ENCODE measurements around the gene RFX8. TPM values are rescaled to one million over a fixed set of nuclear protein-coding genes. Genes with fewer than 3 reads are reported as not detected.
A peak's percentile ranks its signal among the peaks of the same experiment; 100 is the strongest.
"Not testable (repeated sequence)": the region's sequence is repeated elsewhere in the genome, so short reads cannot be mapped to it uniquely, and the experiment has no call there.

Gene RFX8
- total RNA-seq, 2 experiments from 2014 or later, result 0.90 to 1.0 TPM

GRCh38 chr2:101463911-101464641 is 10.8 kb downstream of the RFX8 start:
- no peak for DNase-seq
- intact Hi-C loops (cut with micrococcal nuclease), result no loop called here
- Mint-ChIP-seq H3K4me3 (no peak overlapping the region), H3K27ac (no peak overlapping the region), H3K27me3 (no peaks in the 10 kb centered on the region), H3K4me1 (ENCODE audit: low read depth) (no peaks in the 10 kb centered on the region), H3K36me3 (no peaks in the 10 kb centered on the region), H3K9me3 (no peaks in the 10 kb centered on the region)
- POLR2A ChIA-PET, result no interaction called here
- CTCF ChIA-PET, result no interaction called here

GRCh38 chr2:101463421-101463820 is 11.5 kb downstream of the RFX8 start:
- Mint-ChIP-seq H3K4me3 (no peak overlapping the region), H3K9me3 (no peaks in the 10 kb centered on the region), H3K27me3 (no peaks in the 10 kb centered on the region), H3K4me1 (ENCODE audit: low read depth) (no peaks in the 10 kb centered on the region), H3K36me3 (no peaks in the 10 kb centered on the region), H3K27ac (no peak overlapping the region)
- intact Hi-C loops (cut with micrococcal nuclease), result no loop called here
- ChIA-PET CTCF (no interaction called here), POLR2A (no interaction called here)
- DNase-seq, result no peak

- Mint-ChIP-seq H3K4me3 (no peak overlapping the region), H3K27ac (no peak overlapping the region), H3K36me3 (no peaks in the 10 kb centered on the region), H3K4me1 (ENCODE audit: low read depth) (no peaks in the 10 kb centered on the region), H3K27me3 (no peaks in the 10 kb centered on the region), H3K9me3 (no peaks in the 10 kb centered on the region)
- intact Hi-C loops (cut with micrococcal nuclease), result no loop called here
- ChIA-PET CTCF (interaction anchor here (0.6 kb wide), 1 partner anchor 86 kb away, joined by 3 read pairs; no protein-coding TSS in a partner anchor), POLR2A (no interaction called here)
- DNase-seq, result no peak
These were observed 13.5 kb downstream of the RFX8 start for GRCh38 chr2:101461381-101461780.

GRCh38 chr2:101454408-101454807 is 20.5 kb downstream of the RFX8 start:
- H3K9me3 Mint-ChIP-seq; H3K4me1 Mint-ChIP-seq (ENCODE audit: low read depth); intact Hi-C loops (cut with micrococcal nuclease); H3K27me3 Mint-ChIP-seq; DNase-seq; CTCF ChIA-PET; H3K36me3 Mint-ChIP-seq; POLR2A ChIA-PET; H3K4me3 Mint-ChIP-seq; H3K27ac Mint-ChIP-seq: not testable (repeated sequence)

- Mint-ChIP-seq H3K27ac (no peak overlapping the region), H3K36me3 (no peaks in the 10 kb centered on the region), H3K9me3 (peaks cover 7% of the 10 kb centered on the region), H3K4me1 (ENCODE audit: low read depth) (peaks cover 7% of the 10 kb centered on the region), H3K27me3 (no peaks in the 10 kb centered on the region), H3K4me3 (no peak overlapping the region)
- POLR2A ChIA-PET, result no interaction called here
- no peak for DNase-seq
- CTCF ChIA-PET, result interaction anchor here (0.7 kb wide), 1 partner anchor 12 kb away, joined by 3 read pairs; no protein-coding TSS in a partner anchor
- intact Hi-C loops (cut with micrococcal nuclease), result no loop called here
These were observed 23.9 kb downstream of the RFX8 start for GRCh38 chr2:101450965-101451364.

- H3K27ac Mint-ChIP-seq, result no peak overlapping the region
- H3K9me3 Mint-ChIP-seq, result peaks cover 7% of the 10 kb centered on the region
- peaks cover 2% of the 10 kb centered on the region for H3K36me3 Mint-ChIP-seq
- no peak overlapping the region for H3K4me3 Mint-ChIP-seq
- no peaks in the 10 kb centered on the region for H3K27me3 Mint-ChIP-seq
- peaks cover 17% of the 10 kb centered on the region for H3K4me1 Mint-ChIP-seq (ENCODE audit: low read depth)
- POLR2A ChIA-PET, result no interaction called here
- CTCF ChIA-PET, result interaction anchor here (1.4 kb wide), 1 partner anchor 28 kb away, joined by 3 read pairs; no protein-coding TSS in a partner anchor
- intact Hi-C loops (cut with micrococcal nuclease), result no loop called here
- no peak for DNase-seq
These were observed 28.0 kb downstream of the RFX8 start for GRCh38 chr2:101446869-101447268.

GRCh38 chr2:101442667-101443061 is 32.2 kb downstream of the RFX8 start:
- H3K9me3 Mint-ChIP-seq, result peaks cover 7% of the 10 kb centered on the region
- peaks cover 23% of the 10 kb centered on the region for H3K4me1 Mint-ChIP-seq (ENCODE audit: low read depth)

GRCh38 chr2:101442042-101442666 is 32.8 kb downstream of the RFX8 start:
- Mint-ChIP-seq H3K27ac (no peak overlapping the region), H3K36me3 (peaks cover 2% of the 10 kb centered on the region), H3K27me3 (no peaks in the 10 kb centered on the region), H3K4me3 (no peak overlapping the region), H3K9me3 (peaks cover 7% of the 10 kb centered on the region), H3K4me1 (ENCODE audit: low read depth) (peaks cover 23% of the 10 kb centered on the region)
- ChIA-PET CTCF (interaction anchor here (0.8 kb wide), 1 partner anchor 23 kb away, joined by 4 read pairs; no protein-coding TSS in a partner anchor), POLR2A (no interaction called here)
- intact Hi-C loops (cut with micrococcal nuclease), result no loop called here
- DNase-seq, result no peak

More at GRCh38 chr2:101442667-101443061, 32.2 kb downstream of the RFX8 start:
- intact Hi-C loops (cut with micrococcal nuclease), result no loop called here
- ChIA-PET POLR2A (no interaction called here), CTCF (interaction anchor here (0.8 kb wide), 1 partner anchor 24 kb away, joined by 4 read pairs; no protein-coding TSS in a partner anchor)
- H3K27me3 Mint-ChIP-seq, result no peaks in the 10 kb centered on the region
- no peak for DNase-seq
- peaks cover 2% of the 10 kb centered on the region for H3K36me3 Mint-ChIP-seq
- no peak overlapping the region for H3K27ac Mint-ChIP-seq
- H3K4me3 Mint-ChIP-seq, result no peak overlapping the region

- H3K4me3 Mint-ChIP-seq, result no peak overlapping the region
- no peak overlapping the region for H3K27ac Mint-ChIP-seq
- ChIA-PET POLR2A (no interaction called here), CTCF (no interaction called here)
- peaks cover 16% of the 10 kb centered on the region for H3K4me1 Mint-ChIP-seq (ENCODE audit: low read depth)
- H3K9me3 Mint-ChIP-seq, result peaks cover 6% of the 10 kb centered on the region
- no peaks in the 10 kb centered on the region for H3K27me3 Mint-ChIP-seq
- no peak for DNase-seq
- intact Hi-C loops (cut with micrococcal nuclease), result no loop called here
- H3K36me3 Mint-ChIP-seq, result peaks cover 2% of the 10 kb centered on the region
These were observed 34.7 kb downstream of the RFX8 start for GRCh38 chr2:101440127-101440738.

GRCh38 chr2:101439716-101440115 is 35.2 kb downstream of the RFX8 start:
- Mint-ChIP-seq H3K27ac (no peak overlapping the region), H3K9me3 (peaks cover 2% of the 10 kb centered on the region), H3K27me3 (no peaks in the 10 kb centered on the region), H3K36me3 (peaks cover 2% of the 10 kb centered on the region), H3K4me1 (ENCODE audit: low read depth) (peaks cover 16% of the 10 kb centered on the region), H3K4me3 (no peak overlapping the region)
- ChIA-PET CTCF (no interaction called here), POLR2A (no interaction called here)
- intact Hi-C loops (cut with micrococcal nuclease), result no loop called here
- DNase-seq, result no peak

GRCh38 chr2:101438555-101438954 is 36.4 kb downstream of the RFX8 start:
- intact Hi-C loops (cut with micrococcal nuclease); H3K27ac Mint-ChIP-seq; POLR2A ChIA-PET; H3K9me3 Mint-ChIP-seq; H3K4me3 Mint-ChIP-seq; H3K36me3 Mint-ChIP-seq; H3K27me3 Mint-ChIP-seq: not testable (repeated sequence)
- peaks cover 16% of the 10 kb centered on the region for H3K4me1 Mint-ChIP-seq (ENCODE audit: low read depth)
- CTCF ChIA-PET, result interaction anchor here (0.8 kb wide), 1 partner anchor 12 kb away, joined by 3 read pairs; no protein-coding TSS in a partner anchor
- DNase-seq, result peak; percentile 30

- Mint-ChIP-seq H3K36me3 (no peaks in the 10 kb centered on the region), H3K27me3 (no peaks in the 10 kb centered on the region), H3K9me3 (no peaks in the 10 kb centered on the region), H3K4me1 (ENCODE audit: low read depth) (peaks cover 3% of the 10 kb centered on the region), H3K27ac (no peak overlapping the region), H3K4me3 (no peak overlapping the region)
- ChIA-PET POLR2A (no interaction called here), CTCF (interaction anchor here (1.0 kb wide), 1 partner anchor 93 kb away, joined by 3 read pairs; no protein-coding TSS in a partner anchor)
- intact Hi-C loops (cut with micrococcal nuclease), result no loop called here
- no peak for DNase-seq
These were observed 39.7 kb downstream of the RFX8 start for GRCh38 chr2:101435001-101435862.

Data from activated CD4-positive, alpha-beta memory T cell treated with anti-CD3 and anti-CD28 coated beads for 36 hours (primary cell).